Daoy (cell line): ENCODE results near the gene PRDM16. TPM values are rescaled to one million over a fixed set of nuclear protein-coding genes. Genes with fewer than 3 reads are reported as not detected.

Experiments
- DNase-seq: peaks from one replicate; pipeline ENCODE4 v3.0.0-alpha.2; 2015; ENCODE audit warnings: low read depth
- total RNA-seq: library from RNA; depleted of rRNA; stranded (reverse); fragments of >200 nt; shearing (Covaris generic); gene quantifications from 2 replicates; pipeline ENCODE4 v1.2.3, GENCODE V29; 2014

PRDM16 gene
- total RNA-seq, 1 experiment from 2014 or later: 0.91 TPM

- no peak for DNase-seq
These were observed 403.3 kb downstream of the PRDM16 start for GRCh38 chr1:3472088-3472850.

- DNase-seq: no peak
These were observed 403.9 kb downstream of the PRDM16 start for GRCh38 chr1:3472906-3473305.

GRCh38 chr1:3473381-3473844 is 404.4 kb downstream of the PRDM16 start:
- peak; percentile 90 for DNase-seq

GRCh38 chr1:3474016-3474415 is 405.0 kb downstream of the PRDM16 start:
- no peak for DNase-seq

- no peak for DNase-seq
These were observed 405.4 kb downstream of the PRDM16 start for GRCh38 chr1:3474421-3474820.

- no peak for DNase-seq
These were observed 407.0 kb downstream of the PRDM16 start for GRCh38 chr1:3475839-3476573.

GRCh38 chr1:3476666-3477065 is 407.7 kb downstream of the PRDM16 start:
- DNase-seq: no peak

- DNase-seq: no peak
These were observed 408.4 kb downstream of the PRDM16 start for GRCh38 chr1:3477241-3477995.

GRCh38 chr1:3478187-3478586 is 409.2 kb downstream of the PRDM16 start:
- DNase-seq: no peak

GRCh38 chr1:3479511-3480368 is 410.7 kb downstream of the PRDM16 start:
- DNase-seq: no peak

GRCh38 chr1:3480369-3480719 is 411.3 kb downstream of the PRDM16 start:
- DNase-seq: no peak

GRCh38 chr1:3481046-3481445 is 412.0 kb downstream of the PRDM16 start:
- DNase-seq: no peak

GRCh38 chr1:3481836-3482375 is 412.9 kb downstream of the PRDM16 start:
- DNase-seq: no peak

GRCh38 chr1:3482378-3482849 is 413.4 kb downstream of the PRDM16 start:
- DNase-seq: peak; percentile 69

GRCh38 chr1:3483380-3483779 is 414.4 kb downstream of the PRDM16 start:
- DNase-seq: no peak

GRCh38 chr1:3483801-3484444 is 414.9 kb downstream of the PRDM16 start:
- DNase-seq: peak; percentile 57

GRCh38 chr1:3485016-3485415 is 416.0 kb downstream of the PRDM16 start:
- DNase-seq: no peak
